HFFc6 (cell line): ENCODE measurements around the gene VANGL1. TPM values are rescaled to one million over a fixed set of nuclear protein-coding genes. Genes with fewer than 3 reads are reported as not detected.
A peak's percentile ranks its signal among the peaks of the same experiment; 100 is the strongest.

Experiments used
- DNase-seq: peaks from one replicate; pipeline ENCODE4 v3.0.0-alpha.2; 2018
- H3K27ac Mint-ChIP-seq: 2 replicates; pipeline ENCODE4 v1.8.0; 2020; ENCODE audit warnings: mild to moderate bottlenecking, mixed read lengths
- H3K27me3 Mint-ChIP-seq: 2 replicates; pipeline ENCODE4 v1.8.0; 2021; ENCODE audit warnings: mild to moderate bottlenecking, moderate library complexity, mixed read lengths; ENCODE audit not compliant: insufficient read depth
- H3K36me3 Mint-ChIP-seq: 2 replicates; pipeline ENCODE4 v1.8.0; 2021; ENCODE audit warnings: low read depth, mixed read lengths
- H3K4me1 Mint-ChIP-seq: 2 replicates; pipeline ENCODE4 v1.8.0; 2020; ENCODE audit warnings: low read depth, mixed read lengths
- H3K4me3 Mint-ChIP-seq: 2 replicates; pipeline ENCODE4 v1.8.0; 2020; ENCODE audit warnings: mild to moderate bottlenecking, moderate library complexity, mixed read lengths
- H3K9me3 Mint-ChIP-seq: 2 replicates; pipeline ENCODE4 v1.8.0; 2020; ENCODE audit warnings: mild to moderate bottlenecking, mixed read lengths
- CTCF ChIP-seq: fragments of 200-600 bp; sonication (generic); IDR thresholded peaks from 2 replicates; pipeline ENCODE4 v1.5.0; 2021; ENCODE audit warnings: antibody characterized with exemption, mild to moderate bottlenecking
- total RNA-seq, 6 experiments: library from RNA; stranded (reverse); fragmentation: NEBNext Ultra II Directional; extraction: Animal tissue kit (Norgen Biotek cat#: 25700); gene quantifications; 2 replicates in 1 of 6; 3 replicates in 5 of 6; pipeline ENCODE4 v1.2.3, GENCODE V29; 2021

Gene VANGL1
- total RNA-seq, 6 experiments from 2014 or later, result 14.7 to 20.6 (median 18.5) TPM

- Mint-ChIP-seq H3K27ac (peak overlapping the region; percentile 77), H3K4me3 (peak overlapping the region; percentile 41), H3K27me3 (peaks cover 22% of the 10 kb centered on the region), H3K4me1 (peaks cover 12% of the 10 kb centered on the region), H3K9me3 (no peaks in the 10 kb centered on the region), H3K36me3 (no peaks in the 10 kb centered on the region)
- peak; percentile 65 for DNase-seq
- no peak for TF ChIP-seq CTCF
Measured at GRCh38 chr1:115727706-115728249, 86.0 kb downstream of the VANGL1 start.

DNA sequence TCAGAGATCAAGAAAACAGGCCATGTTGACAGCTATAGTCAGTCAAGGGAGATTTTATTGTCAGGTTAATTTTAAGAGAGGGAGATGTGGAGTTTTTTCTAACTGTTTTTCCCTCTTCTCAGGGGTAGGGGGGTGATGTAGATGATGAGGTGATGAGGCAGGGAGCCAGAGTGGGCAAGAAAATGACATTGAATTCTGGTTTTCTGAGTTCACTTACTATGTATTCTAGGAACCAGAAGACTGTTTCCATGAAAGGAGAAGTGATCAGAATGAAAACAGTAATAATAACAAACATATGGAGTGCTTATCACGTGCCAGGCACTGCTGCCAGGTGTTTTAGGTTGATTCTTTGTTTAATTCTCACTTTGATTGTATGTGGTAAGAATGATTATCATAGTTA, 86.6 kb downstream of the VANGL1 start:
- Mint-ChIP-seq H3K27me3 (peaks cover 28% of the 10 kb centered on the region), H3K9me3 (no peaks in the 10 kb centered on the region), H3K4me3 (no peak overlapping the region), H3K36me3 (no peaks in the 10 kb centered on the region), H3K4me1 (peaks cover 12% of the 10 kb centered on the region), H3K27ac (0 out of 2 replicates have a peak overlapping the region, but pooled peaks have one; percentile 6)
- DNase-seq, result no peak
- no peak for TF ChIP-seq CTCF

GRCh38 chr1:115729756-115730155, 88.0 kb downstream of the VANGL1 start:
- TF ChIP-seq CTCF, result no peak
- Mint-ChIP-seq H3K36me3 (no peaks in the 10 kb centered on the region), H3K9me3 (no peaks in the 10 kb centered on the region), H3K27ac (no peak overlapping the region), H3K4me1 (peaks cover 12% of the 10 kb centered on the region), H3K4me3 (no peak overlapping the region), H3K27me3 (peaks cover 31% of the 10 kb centered on the region)
- no peak for DNase-seq

DNA sequence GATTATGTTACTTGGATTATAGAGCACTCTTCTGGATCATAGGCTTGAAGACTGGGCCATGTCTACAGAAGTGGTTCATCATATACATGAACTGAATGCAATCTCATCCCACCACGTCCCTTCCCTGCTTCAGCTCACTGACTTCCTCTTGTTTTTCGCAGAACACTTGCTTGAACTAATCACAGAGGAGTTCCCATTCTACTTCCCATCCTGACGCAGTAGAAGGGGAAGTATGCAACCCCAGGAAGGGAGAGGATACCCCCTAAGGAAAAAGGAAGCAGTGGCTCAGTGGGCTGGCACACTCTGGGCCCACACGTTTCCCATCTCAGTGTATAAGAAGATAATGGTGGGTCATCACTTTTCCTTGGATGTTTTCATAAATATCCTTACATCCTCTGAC, 90.5 kb downstream of the VANGL1 start:
- no peak for TF ChIP-seq CTCF
- Mint-ChIP-seq H3K9me3 (no peaks in the 10 kb centered on the region), H3K27me3 (peaks cover 29% of the 10 kb centered on the region), H3K27ac (no peak overlapping the region), H3K4me3 (no peak overlapping the region), H3K36me3 (no peaks in the 10 kb centered on the region), H3K4me1 (peaks cover 12% of the 10 kb centered on the region)
- no peak for DNase-seq

GRCh38 chr1:115740811-115741210, 99.0 kb downstream of the VANGL1 start:
- Mint-ChIP-seq H3K36me3 (no peaks in the 10 kb centered on the region), H3K9me3 (no peaks in the 10 kb centered on the region), H3K27me3 (peaks cover 20% of the 10 kb centered on the region), H3K4me3 (no peak overlapping the region), H3K27ac (no peak overlapping the region), H3K4me1 (no peaks in the 10 kb centered on the region)
- TF ChIP-seq CTCF, result no peak
- DNase-seq, result no peak
